NCI-H69 (cell line): ENCODE results near the gene PRR18.

Experiments used
- DNase-seq: peaks from one replicate; lab custom pipeline; 2025; lab: John Stamatoyannopoulos, UW

The PRR18 gene

DNA sequence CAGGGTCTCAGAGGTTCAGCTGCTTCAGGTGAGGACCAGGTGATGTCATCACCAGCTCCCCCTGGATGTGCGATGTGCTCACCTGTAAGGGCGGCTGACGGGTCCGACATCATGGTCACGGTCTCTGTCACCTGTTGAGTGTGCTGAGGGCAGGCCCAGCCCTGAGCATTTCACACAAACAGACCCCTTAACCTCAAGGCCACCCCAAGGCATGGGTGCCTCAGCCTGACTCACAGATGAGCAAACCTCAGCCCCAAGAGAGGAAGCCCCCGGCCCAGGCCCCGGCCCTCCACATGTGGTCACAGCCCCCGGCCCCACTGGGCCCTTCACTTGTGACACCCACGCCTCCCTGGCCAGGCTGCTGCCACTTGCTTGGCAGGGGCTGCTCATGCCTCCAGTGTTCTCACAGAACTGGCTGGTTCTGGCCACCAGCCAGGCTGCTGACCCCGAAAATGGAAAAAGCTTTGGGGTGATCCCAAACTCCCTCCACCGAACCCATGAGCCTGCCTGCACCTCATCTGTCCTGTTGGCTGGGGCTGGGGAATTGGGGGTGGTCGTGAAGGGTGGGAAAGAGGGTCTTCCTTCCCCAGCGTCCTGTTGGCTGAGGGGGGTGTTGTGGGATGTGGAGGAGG is 33.3 kb downstream of the PRR18 start:
- no peak for DNase-seq

DNA sequence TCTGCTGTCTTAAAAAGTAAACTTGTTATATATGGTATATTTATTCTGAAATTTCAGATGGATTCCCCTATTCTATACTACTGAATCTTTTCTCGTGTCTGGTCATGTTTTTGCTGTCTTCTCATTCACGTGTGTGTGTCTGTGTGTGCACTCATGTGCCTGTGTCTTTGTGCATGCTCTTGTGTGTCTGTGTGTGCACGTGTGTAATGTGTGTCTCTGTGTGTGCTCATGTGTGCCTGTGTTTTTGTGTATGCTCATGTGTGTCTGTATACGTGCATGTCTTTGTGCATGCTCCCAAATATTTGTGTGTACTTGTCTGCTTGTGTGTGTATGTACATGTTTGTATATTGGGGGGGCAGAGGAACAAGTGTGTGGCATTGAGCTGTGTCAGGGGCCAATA is 34.0 kb downstream of the PRR18 start:
- no peak for DNase-seq

GRCh38 chr6:166271376-166271765 is 36.8 kb downstream of the PRR18 start:
- no peak for DNase-seq

DNA sequence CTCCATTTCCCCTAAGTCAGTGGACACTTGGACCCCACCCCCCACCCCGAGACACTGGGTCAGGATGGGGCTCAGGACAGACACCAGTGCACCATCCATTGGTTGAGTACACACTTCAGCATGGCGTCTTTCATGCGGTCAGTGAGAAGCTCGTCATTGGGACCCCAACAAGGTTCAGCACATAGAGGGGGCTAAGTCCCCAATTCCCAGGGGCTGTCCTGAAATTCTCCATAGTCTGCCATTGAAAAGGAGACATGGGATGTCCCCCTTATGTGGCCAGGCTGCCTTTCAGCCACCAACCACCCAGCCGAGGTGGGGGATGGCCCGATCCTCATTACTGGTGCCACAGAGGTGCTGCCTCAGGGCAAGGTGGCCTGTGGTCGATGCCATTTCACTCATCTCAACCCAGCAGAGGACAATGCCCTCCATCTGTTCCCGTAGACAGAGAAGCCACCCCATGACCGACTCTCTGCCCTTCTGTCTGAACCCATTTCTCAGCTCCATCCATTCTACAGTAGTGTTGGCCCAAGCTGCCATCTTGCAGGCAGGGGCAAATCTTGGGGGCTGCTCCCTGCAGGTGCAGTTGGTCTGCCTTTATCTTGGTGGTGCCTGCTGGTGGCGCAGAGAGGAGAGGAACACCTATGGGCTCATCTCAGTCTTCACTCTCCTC is 37.4 kb downstream of the PRR18 start:
- no peak for DNase-seq

DNA sequence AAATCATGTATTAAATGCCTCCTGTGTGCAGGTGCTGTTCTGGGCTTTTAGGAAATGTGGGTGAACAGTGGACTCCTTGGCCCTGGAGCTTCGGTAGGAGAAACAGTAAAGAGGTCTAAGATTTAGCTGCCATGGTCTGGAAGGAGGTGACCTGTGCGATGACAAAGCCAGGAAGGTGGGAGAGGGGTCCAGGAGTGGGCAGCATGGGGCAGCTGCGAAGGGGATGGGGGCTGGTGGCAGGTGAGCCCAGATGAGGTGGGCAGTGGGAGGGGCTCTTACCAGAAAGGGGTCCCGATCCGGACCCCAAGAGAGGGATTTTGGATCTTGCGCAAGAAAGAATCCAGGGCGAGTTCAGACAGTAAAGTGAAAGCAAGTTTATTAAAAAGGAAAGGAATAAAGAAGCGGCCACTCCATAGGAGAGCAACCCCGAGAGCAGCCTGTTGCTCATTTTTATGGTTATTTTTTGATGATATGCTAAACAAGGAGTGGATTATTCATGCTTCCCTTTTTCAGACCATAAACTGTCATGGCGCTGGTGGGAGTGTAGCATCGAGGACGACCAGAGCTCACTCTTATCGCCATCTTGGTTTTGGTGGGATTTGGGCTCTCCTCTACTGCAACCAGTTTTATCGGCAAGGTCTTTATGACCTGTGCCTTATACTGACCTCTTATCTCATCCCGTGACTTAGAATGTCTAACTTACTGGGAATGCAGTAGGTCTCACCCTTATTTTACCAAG is 38.7 kb downstream of the PRR18 start:
- no peak for DNase-seq

DNA sequence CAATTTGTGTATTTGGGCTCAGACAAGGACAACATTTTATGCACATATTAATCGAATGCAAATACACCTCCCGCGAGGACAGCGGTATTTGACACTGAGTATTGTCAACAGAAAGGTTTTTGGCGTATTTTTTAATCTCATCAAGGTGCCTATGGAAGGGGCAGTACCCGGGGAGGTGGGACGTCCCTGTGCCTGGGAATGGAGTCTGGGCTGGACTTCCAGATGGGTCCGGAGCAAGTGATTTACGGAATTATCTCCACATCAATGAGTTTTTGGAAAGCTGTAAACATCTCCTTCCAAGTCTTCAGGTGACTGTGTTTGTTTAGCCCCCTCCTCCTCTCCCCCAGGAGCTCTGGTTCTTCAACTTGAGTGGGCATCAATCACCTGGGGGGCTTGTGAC is 39.8 kb downstream of the PRR18 start:
- no peak for DNase-seq

DNA sequence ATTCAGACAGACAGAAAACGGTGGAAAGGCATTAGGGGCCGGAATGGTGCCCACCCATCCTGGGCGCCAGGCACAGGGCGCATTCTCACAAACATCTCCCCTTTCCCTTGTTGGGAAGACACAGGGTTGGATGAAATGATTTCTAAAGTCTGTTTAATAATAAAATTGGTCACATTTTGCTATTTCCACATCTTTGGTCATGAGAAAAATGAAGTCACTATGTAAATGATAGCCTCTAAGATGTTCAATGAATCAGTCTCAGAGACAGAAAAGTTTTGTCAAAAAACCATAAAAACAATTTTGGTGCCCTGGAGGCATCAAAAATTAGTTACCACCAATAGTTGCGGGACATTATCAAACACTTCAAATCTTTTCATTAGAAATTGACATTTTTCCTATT is 40.7 kb downstream of the PRR18 start:
- no peak for DNase-seq

DNA sequence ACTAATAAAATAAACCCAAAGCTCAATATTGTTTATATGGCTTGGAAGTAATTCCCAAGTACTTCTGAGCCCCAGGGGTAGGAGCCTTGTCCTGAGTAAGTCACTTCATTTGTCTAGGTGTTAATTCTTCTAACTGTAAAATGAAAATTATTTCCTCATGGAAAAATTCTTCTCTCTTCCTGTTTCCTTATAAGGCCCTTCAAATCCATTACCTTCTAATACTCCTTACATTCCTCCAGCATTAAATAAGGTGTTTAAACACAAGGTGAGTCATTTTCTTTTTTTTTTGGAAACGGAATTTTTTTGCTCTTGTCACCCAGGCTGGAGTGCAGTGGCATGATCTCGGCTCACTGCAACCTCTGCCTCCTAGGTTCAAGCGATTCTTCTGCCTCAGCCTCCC is 41.9 kb downstream of the PRR18 start:
- no peak for DNase-seq

DNA sequence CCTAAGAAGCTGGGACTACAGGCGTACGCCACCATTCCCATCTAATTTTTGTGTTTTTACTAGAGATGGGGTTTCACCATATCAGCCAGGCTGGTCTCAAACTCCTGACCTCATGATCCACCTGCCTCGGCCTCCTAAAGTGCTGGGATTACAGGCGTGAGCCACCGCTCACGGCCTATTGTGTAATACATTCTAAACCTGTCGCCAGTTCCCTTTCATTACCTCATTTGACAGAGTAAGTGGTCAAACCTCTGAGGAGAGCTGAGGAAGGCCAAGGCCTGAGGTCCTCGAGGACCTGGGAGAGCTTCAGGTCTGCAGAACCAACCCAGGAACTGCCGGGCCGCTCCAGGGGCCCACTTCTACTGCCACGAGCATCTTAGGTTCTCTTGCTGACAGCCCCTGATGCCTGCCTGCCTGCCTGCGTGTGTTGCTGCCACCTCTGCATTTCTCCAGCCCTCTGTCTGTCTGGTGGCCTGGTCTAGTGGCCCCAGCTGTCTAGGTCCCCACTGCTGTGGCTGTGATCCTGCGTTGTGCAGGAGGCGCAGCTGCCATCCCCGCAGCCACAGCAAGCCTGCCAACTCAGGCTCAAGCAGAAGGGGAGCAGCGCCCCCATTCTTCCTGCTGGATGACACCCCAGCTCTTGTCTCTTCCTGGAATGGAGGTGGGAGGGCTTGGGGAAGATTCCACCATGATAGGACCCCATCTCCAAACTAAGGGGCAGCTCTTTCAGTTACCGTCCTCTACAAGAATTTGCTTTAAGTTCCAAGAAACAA is 45.3 kb downstream of the PRR18 start:
- DNase-seq, result no peak

DNA sequence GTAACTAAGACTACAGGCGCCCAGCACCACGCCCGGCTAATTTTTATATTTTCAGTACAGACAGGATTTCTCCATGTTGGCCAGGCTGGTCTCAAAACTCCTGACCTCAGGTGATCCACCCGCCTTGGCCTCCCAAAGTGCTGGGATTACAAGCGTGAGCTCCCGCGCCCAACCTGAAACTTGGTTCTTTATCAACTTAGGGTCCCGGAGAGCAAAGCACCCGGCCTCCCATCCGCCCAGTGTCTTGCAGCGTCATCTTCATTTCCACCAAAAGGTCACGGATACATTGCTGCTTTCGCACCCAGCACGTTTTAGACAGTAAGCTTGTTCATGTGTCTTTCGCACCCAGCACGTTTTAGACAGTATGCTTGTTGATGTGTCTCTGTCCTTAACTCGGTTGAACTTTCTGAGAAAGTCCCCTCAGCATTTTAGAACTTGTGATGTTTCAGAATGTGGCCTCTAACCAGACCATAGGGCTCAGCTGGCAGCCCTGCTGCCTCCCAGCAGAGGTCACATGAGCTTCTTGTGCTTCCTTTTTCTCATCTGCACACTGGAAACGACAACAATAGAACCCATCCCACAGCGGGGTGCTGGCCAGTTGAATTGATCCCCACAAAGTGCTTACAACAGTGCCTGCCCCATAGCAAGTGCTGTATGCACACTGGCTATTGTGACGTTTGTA is 48.8 kb downstream of the PRR18 start:
- DNase-seq, result no peak

- DNase-seq, result no peak
These were observed 49.3 kb downstream of the PRR18 start for GRCh38 chr6:166258854-166259276.

DNA sequence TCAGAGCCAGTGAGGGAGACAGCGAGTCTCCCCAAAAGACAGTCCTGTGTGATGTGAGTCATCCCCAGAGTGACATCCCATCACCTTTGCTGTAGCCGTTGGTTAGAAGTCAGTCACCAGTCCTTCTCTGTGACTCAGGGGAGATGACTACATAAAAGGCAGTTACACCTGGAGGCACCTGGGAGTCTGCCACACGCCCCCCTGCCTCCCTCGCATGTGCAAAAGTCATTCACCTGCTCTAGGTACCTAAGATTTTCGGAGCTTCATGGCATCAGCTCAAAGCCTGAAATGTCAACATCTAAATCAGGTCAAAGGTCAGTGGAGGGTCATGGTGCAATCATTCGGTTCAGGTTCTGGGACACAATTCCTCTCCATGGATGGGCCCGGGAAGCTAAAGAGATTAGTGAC is 50.3 kb downstream of the PRR18 start:
- DNase-seq, result no peak
